Measurements from ENCODE around the gene TPSG1.

DNA sequence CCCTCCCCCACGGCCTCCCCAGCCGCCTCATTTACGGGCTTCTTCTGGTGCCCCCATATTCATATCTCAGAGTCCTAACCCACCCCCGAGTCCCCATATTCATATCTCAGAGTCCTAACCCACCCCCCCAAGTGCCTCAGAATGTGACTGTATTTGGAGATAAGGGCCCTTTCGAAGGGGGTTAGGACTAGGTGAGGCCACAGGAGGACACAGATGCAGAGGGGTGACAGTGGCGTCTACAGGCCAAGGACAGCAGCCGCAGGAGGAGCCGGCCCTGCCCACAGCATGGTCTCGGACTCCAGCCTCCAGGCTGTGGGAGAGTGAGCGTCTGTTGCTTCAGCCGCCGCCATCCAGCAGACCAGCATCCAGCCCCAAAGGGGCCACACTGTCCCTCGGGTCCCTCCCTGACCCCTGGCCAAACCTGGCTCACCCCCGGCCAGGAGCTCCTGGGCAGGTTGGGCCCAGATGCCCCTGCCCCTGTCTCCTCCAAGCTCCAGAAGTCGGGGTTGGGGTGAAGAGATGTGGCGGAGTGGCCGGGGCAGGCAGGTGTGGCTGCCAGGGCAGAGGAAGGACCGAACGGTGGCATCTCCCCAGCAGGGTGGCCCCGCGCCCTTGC, 46.7 kb downstream of the TPSG1 start:
- TF ChIP-seq, protein P1, sequence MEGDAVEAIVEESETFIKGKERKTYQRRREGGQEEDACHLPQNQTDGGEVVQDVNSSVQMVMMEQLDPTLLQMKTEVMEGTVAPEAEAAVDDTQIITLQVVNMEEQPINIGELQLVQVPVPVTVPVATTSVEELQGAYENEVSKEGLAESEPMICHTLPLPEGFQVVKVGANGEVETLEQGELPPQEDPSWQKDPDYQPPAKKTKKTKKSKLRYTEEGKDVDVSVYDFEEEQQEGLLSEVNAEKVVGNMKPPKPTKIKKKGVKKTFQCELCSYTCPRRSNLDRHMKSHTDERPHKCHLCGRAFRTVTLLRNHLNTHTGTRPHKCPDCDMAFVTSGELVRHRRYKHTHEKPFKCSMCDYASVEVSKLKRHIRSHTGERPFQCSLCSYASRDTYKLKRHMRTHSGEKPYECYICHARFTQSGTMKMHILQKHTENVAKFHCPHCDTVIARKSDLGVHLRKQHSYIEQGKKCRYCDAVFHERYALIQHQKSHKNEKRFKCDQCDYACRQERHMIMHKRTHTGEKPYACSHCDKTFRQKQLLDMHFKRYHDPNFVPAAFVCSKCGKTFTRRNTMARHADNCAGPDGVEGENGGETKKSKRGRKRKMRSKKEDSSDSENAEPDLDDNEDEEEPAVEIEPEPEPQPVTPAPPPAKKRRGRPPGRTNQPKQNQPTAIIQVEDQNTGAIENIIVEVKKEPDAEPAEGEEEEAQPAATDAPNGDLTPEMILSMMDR (IDR thresholded peaks at IDR 0.05) = no peak
- TF ChIP-seq POLR2A (IDR thresholded peaks at IDR 0.05) = no peak
